KMS-11 (cell line): ENCODE results near the gene NT5C2.

Experiments used
- H2AFZ ChIP-seq: fragments of 200-600 bp; sonication (generic); 2 replicates; pipeline ENCODE4 v1.6.1; 2016; ENCODE audit warnings: antibody characterized with exemption, mixed run types, low read depth
- H3K27ac ChIP-seq: fragments of 200-600 bp; sonication (generic); 2 replicates; pipeline ENCODE4 v1.6.1; 2016; ENCODE audit warnings: mild to moderate bottlenecking, mixed run types
- H3K27me3 ChIP-seq: fragments of 200-600 bp; sonication (generic); 2 replicates; pipeline ENCODE4 v1.6.1; 2017; ENCODE audit warnings: mild to moderate bottlenecking, low read depth, mixed run types, moderate library complexity; ENCODE audit not compliant: insufficient read depth
- H3K36me3 ChIP-seq: fragments of 200-600 bp; sonication (generic); 2 replicates; pipeline ENCODE4 v1.6.1; 2017; ENCODE audit warnings: mild to moderate bottlenecking, mixed run types; ENCODE audit not compliant: insufficient read depth
- H3K4me1 ChIP-seq: fragments of 200-600 bp; sonication (generic); 2 replicates; pipeline ENCODE4 v1.6.1; 2016; ENCODE audit warnings: mild to moderate bottlenecking, low read depth, mixed run types; ENCODE audit not compliant: poor library complexity, severe bottlenecking
- H3K4me2 ChIP-seq: fragments of 200-600 bp; sonication (generic); 2 replicates; pipeline ENCODE4 v1.7.0; 2016; ENCODE audit warnings: mild to moderate bottlenecking, mixed run types
- H3K4me3 ChIP-seq: fragments of 200-600 bp; sonication (generic); IDR thresholded peaks from 2 replicates; pipeline ENCODE4 v1.6.1; 2017; ENCODE audit warnings: low read depth, low read length, mixed read lengths; ENCODE audit not compliant: insufficient read depth
- H3K79me2 ChIP-seq: fragments of 200-600 bp; sonication (generic); 2 replicates; pipeline ENCODE4 v1.6.1; 2016; ENCODE audit warnings: low read depth, mixed run types; ENCODE audit not compliant: insufficient read depth
- H3K9ac ChIP-seq: fragments of 200-600 bp; sonication (generic); 2 replicates; pipeline ENCODE4 v1.6.1; 2016; ENCODE audit warnings: mild to moderate bottlenecking, mixed run types
- H4K20me1 ChIP-seq: fragments of 200-600 bp; sonication (generic); 2 replicates; pipeline ENCODE4 v1.6.1; 2016; ENCODE audit warnings: mild to moderate bottlenecking, mixed run types; ENCODE audit not compliant: insufficient read depth
- TF ChIP-seq, protein P1 (sequence below): fragments of 200-600 bp; sonication (generic); conservative IDR thresholded peaks from 2 replicates; pipeline ENCODE4 v1.6.1; 2017; ENCODE audit warnings: low read depth, mild to moderate bottlenecking, antibody characterized with exemption, low read length, moderate library complexity, mixed read lengths

Gene NT5C2

GRCh38 chr10:103120977-103121735 is 71.9 kb downstream of the NT5C2 start:
- TF ChIP-seq, protein P1, sequence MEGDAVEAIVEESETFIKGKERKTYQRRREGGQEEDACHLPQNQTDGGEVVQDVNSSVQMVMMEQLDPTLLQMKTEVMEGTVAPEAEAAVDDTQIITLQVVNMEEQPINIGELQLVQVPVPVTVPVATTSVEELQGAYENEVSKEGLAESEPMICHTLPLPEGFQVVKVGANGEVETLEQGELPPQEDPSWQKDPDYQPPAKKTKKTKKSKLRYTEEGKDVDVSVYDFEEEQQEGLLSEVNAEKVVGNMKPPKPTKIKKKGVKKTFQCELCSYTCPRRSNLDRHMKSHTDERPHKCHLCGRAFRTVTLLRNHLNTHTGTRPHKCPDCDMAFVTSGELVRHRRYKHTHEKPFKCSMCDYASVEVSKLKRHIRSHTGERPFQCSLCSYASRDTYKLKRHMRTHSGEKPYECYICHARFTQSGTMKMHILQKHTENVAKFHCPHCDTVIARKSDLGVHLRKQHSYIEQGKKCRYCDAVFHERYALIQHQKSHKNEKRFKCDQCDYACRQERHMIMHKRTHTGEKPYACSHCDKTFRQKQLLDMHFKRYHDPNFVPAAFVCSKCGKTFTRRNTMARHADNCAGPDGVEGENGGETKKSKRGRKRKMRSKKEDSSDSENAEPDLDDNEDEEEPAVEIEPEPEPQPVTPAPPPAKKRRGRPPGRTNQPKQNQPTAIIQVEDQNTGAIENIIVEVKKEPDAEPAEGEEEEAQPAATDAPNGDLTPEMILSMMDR: no peak
- H3K27me3 ChIP-seq: peaks cover 1% of the 10 kb centered on the region; the same call in 1 of the 2 replicates
- H3K4me3 ChIP-seq: no peak overlapping the region
- H3K36me3 ChIP-seq: no peaks in the 10 kb centered on the region
- peaks cover 19% of the 10 kb centered on the region for H3K4me1 ChIP-seq
- H2AFZ ChIP-seq: no peak overlapping the region
- no peaks in the 10 kb centered on the region for H3K79me2 ChIP-seq
- no peaks in the 10 kb centered on the region; the same call in 1 of the 2 replicates for H4K20me1 ChIP-seq
- H3K4me2 ChIP-seq: no peak overlapping the region
- no peak overlapping the region for H3K27ac ChIP-seq
- no peak overlapping the region for H3K9ac ChIP-seq

GRCh38 chr10:103120546-103120945 is 72.5 kb downstream of the NT5C2 start:
- H2AFZ ChIP-seq: no peak overlapping the region
- no peak overlapping the region for H3K4me3 ChIP-seq
- no peak overlapping the region for H3K27ac ChIP-seq
- no peaks in the 10 kb centered on the region; the same call in 1 of the 2 replicates for H3K27me3 ChIP-seq
- TF ChIP-seq, protein P1: no peak
- H3K79me2 ChIP-seq: no peaks in the 10 kb centered on the region
- H3K4me1 ChIP-seq: peaks cover 12% of the 10 kb centered on the region
- H3K4me2 ChIP-seq: no peak overlapping the region
- no peak overlapping the region for H3K9ac ChIP-seq
- H3K36me3 ChIP-seq: no peaks in the 10 kb centered on the region
- no peaks in the 10 kb centered on the region; the same call in 1 of the 2 replicates for H4K20me1 ChIP-seq

DNA sequence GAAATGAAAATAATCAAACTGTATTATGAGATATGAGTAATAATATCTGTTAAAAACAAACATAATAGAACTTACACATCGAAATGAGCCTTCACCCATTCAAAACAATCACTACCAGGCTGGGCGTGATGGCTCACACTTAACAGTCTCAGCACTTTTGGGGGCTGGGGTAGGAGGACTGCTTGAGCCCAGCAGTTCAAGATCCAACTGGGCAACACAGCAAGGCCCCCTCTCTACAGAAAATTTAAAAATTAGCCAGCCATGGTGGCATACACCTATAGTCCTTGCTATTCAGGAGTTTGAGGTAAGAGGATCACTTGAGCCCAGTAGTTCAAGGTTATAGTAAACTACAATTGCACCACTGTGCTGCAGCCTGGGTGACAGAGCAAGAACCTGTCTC is 75.8 kb downstream of the NT5C2 start:
- Histone ChIP-seq H2AFZ (no peak overlapping the region), H3K9ac (no peak overlapping the region), H3K4me1 (peaks cover 13% of the 10 kb centered on the region), H4K20me1 (no peaks in the 10 kb centered on the region; the same call in 1 of the 2 replicates), H3K79me2 (no peaks in the 10 kb centered on the region), H3K4me3 (no peak overlapping the region), H3K4me2 (no peak overlapping the region), H3K36me3 (no peaks in the 10 kb centered on the region), H3K27me3 (no peaks in the 10 kb centered on the region), H3K27ac (no peak overlapping the region)
- TF ChIP-seq, protein P1: no peak

- peaks cover 3% of the 10 kb centered on the region; the same call in 1 of the 2 replicates for H4K20me1 ChIP-seq
- peaks cover 37% of the 10 kb centered on the region for H3K4me1 ChIP-seq
- H3K9ac ChIP-seq: no peak overlapping the region
- H3K27ac ChIP-seq: no peak overlapping the region
- TF ChIP-seq, protein P1: no peak
- H3K4me2 ChIP-seq: no peak overlapping the region
- H3K27me3 ChIP-seq: no peaks in the 10 kb centered on the region
- no peaks in the 10 kb centered on the region for H3K36me3 ChIP-seq
- H3K79me2 ChIP-seq: no peaks in the 10 kb centered on the region
- no peak overlapping the region for H3K4me3 ChIP-seq
- H2AFZ ChIP-seq: no peak overlapping the region
These were observed 78.2 kb downstream of the NT5C2 start for GRCh38 chr10:103114876-103115275.
